HepG2 (cell line): ENCODE results near the gene ZNF148. TPM values are rescaled to one million over a fixed set of nuclear protein-coding genes. Genes with fewer than 3 reads are reported as not detected.

Source experiments
- ATAC-seq: fragments of 200-7000 bp; cut with Tn5 transposase; 3 replicates; pipeline ENCODE4 v1.9.1; 2020; ENCODE audit warnings: mild to moderate bottlenecking, moderate library complexity
- BruUV-seq: library from RNA; stranded (reverse); fragments of 400-500 nt; replicated peaks from 2 replicates; lab custom pipeline; 2021; lab: Mats Ljungman, UMichigan
- CTCF ChIA-PET: fragments of 300-600 bp; formaldehyde crosslinking; extraction: SDS; loops from one replicate; lab custom pipeline; 2021; ENCODE audit warnings: low total read pairs, inconsistent platforms, low intra/inter-chr PET ratio; lab: Yijun Ruan, JAX
- POLR2A ChIA-PET: fragments of 350-600 bp; sonication (Branson Sonifier 250); formaldehyde crosslinking; loops from one replicate; lab custom pipeline; 2020; ENCODE audit warnings: antibody characterized with exemption, inconsistent platforms; lab: Yijun Ruan, JAX
- DNase-seq: peaks from one replicate; pipeline ENCODE4 v3.0.0-alpha.2; 2015; ENCODE audit warnings: low spot score
- FAIRE-seq: peaks from 3 replicates; lab custom pipeline; 2011; peaks lifted over from hg19 to GRCh38; lab: Jason Lieb, UNC
- H2AFZ ChIP-seq: one replicate; pipeline ENCODE4 v1.6.1; 2011; ENCODE audit warnings: low read length, inconsistent platforms
- H3K27ac ChIP-seq: fragments of 300-600 bp; 3 replicates; pipeline ENCODE4 v1.8.0; 2011; ENCODE audit warnings: mixed run types, mild to moderate bottlenecking, mixed read lengths, low read length, inconsistent platforms; ENCODE audit not compliant: insufficient read depth; ENCODE audit errors: extremely low read length
- H3K27me3 ChIP-seq, 2 experiments: fragments of 200-600 bp in 1 of 2; 2 replicates in 1 of 2; 3 replicates in 1 of 2; pipeline versions ENCODE4 v1.6.0 to v1.8.0; 2011; ENCODE audit warnings: low read length in 2 of 2, mild to moderate bottlenecking in 2 of 2, moderate library complexity in 2 of 2, inconsistent platforms in 1 of 2; ENCODE audit not compliant: insufficient read depth in 2 of 2, control insufficient read depth in 1 of 2
- H3K36me3 ChIP-seq, 2 experiments: fragments of 200-600 bp in 1 of 2; replicated peaks in 1 of 2; 2 replicates in 1 of 2; 3 replicates in 1 of 2; pipeline versions ENCODE4 v1.5.1 to v1.8.0; 2011; ENCODE audit warnings: low read length in 2 of 2, inconsistent platforms in 1 of 2; ENCODE audit not compliant: insufficient read depth in 2 of 2, control insufficient read depth in 1 of 2
- H3K4me1 ChIP-seq: 2 replicates; pipeline ENCODE4 v1.5.1; 2012; ENCODE audit warnings: low read length, inconsistent platforms; ENCODE audit not compliant: insufficient read depth
- H3K4me2 ChIP-seq: 2 replicates; pipeline ENCODE4 v1.6.0; 2011; ENCODE audit warnings: low read depth, low read length, inconsistent platforms
- H3K4me3 ChIP-seq, 3 experiments: fragments of 200-600 bp in 1 of 3; sonication (generic), shearing (Covaris generic) in 1 of 3; replicated peaks in 1 of 3; 2 replicates each; pipeline ENCODE4 v1.5.1; 2011 to 2016; ENCODE audit warnings: low read length in 3 of 3, inconsistent platforms in 2 of 3, low read depth in 2 of 3, mild to moderate bottlenecking in 2 of 3, control low read depth in 1 of 3, mixed read lengths in 1 of 3; ENCODE audit not compliant: insufficient read depth in 1 of 3
- H3K79me2 ChIP-seq: one replicate; pipeline ENCODE4 v1.6.1; 2011; ENCODE audit warnings: low read length, inconsistent platforms; ENCODE audit not compliant: insufficient read depth
- H3K9ac ChIP-seq: 2 replicates; pipeline ENCODE4 v1.6.0; 2011; ENCODE audit warnings: mild to moderate bottlenecking, low read depth, low read length, inconsistent platforms; ENCODE audit not compliant: insufficient read depth
- H3K9me3 ChIP-seq: 2 replicates; pipeline ENCODE4 v1.5.1; 2012; ENCODE audit warnings: mild to moderate bottlenecking, low read length
- H4K20me1 ChIP-seq: 2 replicates; pipeline ENCODE4 v1.6.0; 2011; ENCODE audit warnings: inconsistent platforms, mild to moderate bottlenecking, low read length, moderate library complexity; ENCODE audit not compliant: insufficient read depth
- ASH2L ChIP-seq: fragments of 300-600, 200-600 bp; sonication (generic); IDR thresholded peaks from 2 replicates; pipeline ENCODE4 v1.7.0; 2017; ENCODE audit warnings: low read depth, mild to moderate bottlenecking, moderate library complexity, mixed read lengths, low read length; ENCODE audit not compliant: insufficient read length
- CREB1 ChIP-seq, 2 experiments: fragments of 450-650 bp in 1 of 2; IDR thresholded peaks; 2 replicates each; pipeline ENCODE4 v1.6.1; 2016 to 2017; ENCODE audit warnings: control low read depth in 1 of 2, mild to moderate bottlenecking in 1 of 2, missing compliant biosample characterization in 1 of 2, missing genetic modification characterization in 1 of 2
- EEA1 ChIP-seq: sonication (generic); formaldehyde crosslinking; IDR thresholded peaks from 2 replicates; pipeline ENCODE4 v1.5.1; 2020; ENCODE audit warnings: mild to moderate bottlenecking, missing genetic modification reagents, borderline replicate concordance
- NR2F1 ChIP-seq, 2 experiments: fragments of 450-650 bp in 1 of 2; formaldehyde crosslinking in 1 of 2; IDR thresholded peaks; 2 replicates each; pipeline versions ENCODE4 v1.5.0 to v1.6.1; 2016 to 2020; ENCODE audit warnings: mild to moderate bottlenecking in 1 of 2, missing compliant biosample characterization in 1 of 2, missing genetic modification reagents in 1 of 2, moderate library complexity in 1 of 2
- NR2F6 ChIP-seq, 2 experiments: IDR thresholded peaks; 2 replicates each; pipeline ENCODE4 v1.6.1; 2016; ENCODE audit warnings: antibody characterized with exemption in 1 of 2, mild to moderate bottlenecking in 1 of 2
- PHF21A ChIP-seq: sonication (generic); formaldehyde crosslinking; IDR thresholded peaks from 2 replicates; pipeline ENCODE4 v1.5.0; 2020; ENCODE audit warnings: mild to moderate bottlenecking, missing genetic modification reagents
- PPARG ChIP-seq: conservative IDR thresholded peaks from 2 replicates; pipeline ENCODE4 v1.6.1; 2016; ENCODE audit warnings: missing biosample characterization, missing genetic modification reagents
- ZNF121 ChIP-seq: sonication (generic); formaldehyde crosslinking; IDR thresholded peaks from 2 replicates; pipeline ENCODE4 v1.5.0; 2020; ENCODE audit warnings: mild to moderate bottlenecking, missing genetic modification reagents
- ZNF317 ChIP-seq: sonication (generic); formaldehyde crosslinking; IDR thresholded peaks from 2 replicates; pipeline ENCODE4 v1.5.0; 2020; ENCODE audit warnings: mild to moderate bottlenecking, missing genetic modification reagents
- WGBS: methylation state at CpG from one replicate; pipeline ENCODE4 v1.1.6; 2017; ENCODE audit warnings: low lambda C conversion rate; 5-methylcytosine and 5-hydroxymethylcytosine counted together
- in situ Hi-C: cut with HindIII; loops from 2 replicates; pipeline ENCODE4 v1.10.0; 2017; ENCODE audit warnings: low pct_unique_long_range_greater_than_20kb; ENCODE audit not compliant: extremely low pct_ligation_motif_present
- intact Hi-C: fragments of 100-400 bp; cut with micrococcal nuclease; formaldehyde crosslinking; loops from one replicate; pipeline ENCODE4 v1.10.0; 2022; ENCODE audit not compliant: unreplicated experiment
- polyA plus RNA-seq, 8 experiments: library from polyadenylated mRNA; depleted of rRNA in 3 of 8; stranded (reverse) in 7 of 8; unstranded in 1 of 8; fragments of >200 nt; fragmentation: Illumina TruSeq in 4 of 8; extraction: Trizol in 4 of 8; gene quantifications; 2 replicates each; pipeline versions ENCODE4 v1.2.1 to v1.2.3, GENCODE V29; 2011 to 2016; ENCODE audit warnings: low read depth in 4 of 8, missing spikeins in 1 of 8, mixed read lengths in 1 of 8; ENCODE audit not compliant: insufficient read depth in 1 of 8
- total RNA-seq, 5 experiments: library from RNA; depleted of rRNA; stranded (reverse); fragments of >200 nt; fragmentation: Illumina TruSeq; extraction: Trizol; gene quantifications; 2 replicates each; pipeline ENCODE4 v1.2.3, GENCODE V29; 2016; ENCODE audit warnings: low read depth in 1 of 5
- TF ChIP-seq, protein P1 (sequence below): sonication (generic); formaldehyde crosslinking; IDR thresholded peaks from 2 replicates; pipeline ENCODE4 v1.5.0; 2020; ENCODE audit warnings: mild to moderate bottlenecking, missing genetic modification reagents
- TF ChIP-seq, protein P2 (sequence below): sonication (generic); formaldehyde crosslinking; conservative IDR thresholded peaks from 2 replicates; pipeline ENCODE4 v1.4.0; 2020; ENCODE audit warnings: mild to moderate bottlenecking, missing genetic modification reagents, moderate library complexity

Gene ZNF148
- total and polyA plus RNA-seq, 2 of the 13 experiments (the other 11 are each of a cell fraction or from before 2014, with no cell fraction given): 10.6 to 36.1 TPM

DNA sequence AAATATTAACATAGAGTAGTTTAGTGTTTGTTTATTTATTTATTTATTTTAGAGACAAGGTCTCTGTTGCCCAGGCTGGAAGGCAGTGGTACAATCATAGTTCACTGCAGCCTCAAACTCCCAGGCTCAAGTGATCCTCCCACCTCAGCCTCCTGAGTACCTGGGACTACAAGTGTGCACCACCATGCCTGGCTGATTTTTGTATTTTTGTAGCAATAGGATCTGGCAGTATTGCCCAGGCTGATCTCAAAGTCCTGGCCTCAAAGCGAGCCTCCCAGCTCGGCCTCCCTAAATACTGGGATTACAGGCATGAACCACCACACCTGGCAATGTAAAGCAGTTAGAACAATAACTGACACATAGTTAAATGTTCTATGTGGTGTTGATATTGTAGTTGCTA lies 4.4 kb upstream of the ZNF148 start:
- Histone ChIP-seq H3K27me3 (peaks cover 0 to 5% of the 10 kb centered on the region in 2 experiments; a peak in 1 of 5 replicates), H3K9ac (no peak overlapping the region), H2AFZ (no peak overlapping the region), H3K4me2 (no peak overlapping the region), H3K27ac (no peak overlapping the region), H3K4me3 (no peak overlapping the region), H3K36me3 (no peaks in the 10 kb centered on the region), H3K9me3 (no peaks in the 10 kb centered on the region), H4K20me1 (no peaks in the 10 kb centered on the region), H3K79me2 (peaks cover 2% of the 10 kb centered on the region), H3K4me1 (peaks cover 76% of the 10 kb centered on the region)
- WGBS: 92% methylated on average over 2 of the region's 2 CpGs
- BruUV-seq: no TSS peak
- intact Hi-C loops: loop anchor here (5.0 kb wide), 2 partner anchors 58 to 218 kb away; partner anchors contain the start of gene OSBPL11
- TF ChIP-seq ZNF121 (CRISPR knock-in tag) (peak; percentile 66; the same call in 1 of the 2 replicates), EEA1 (no peak)
- TF ChIP-seq, protein P1, sequence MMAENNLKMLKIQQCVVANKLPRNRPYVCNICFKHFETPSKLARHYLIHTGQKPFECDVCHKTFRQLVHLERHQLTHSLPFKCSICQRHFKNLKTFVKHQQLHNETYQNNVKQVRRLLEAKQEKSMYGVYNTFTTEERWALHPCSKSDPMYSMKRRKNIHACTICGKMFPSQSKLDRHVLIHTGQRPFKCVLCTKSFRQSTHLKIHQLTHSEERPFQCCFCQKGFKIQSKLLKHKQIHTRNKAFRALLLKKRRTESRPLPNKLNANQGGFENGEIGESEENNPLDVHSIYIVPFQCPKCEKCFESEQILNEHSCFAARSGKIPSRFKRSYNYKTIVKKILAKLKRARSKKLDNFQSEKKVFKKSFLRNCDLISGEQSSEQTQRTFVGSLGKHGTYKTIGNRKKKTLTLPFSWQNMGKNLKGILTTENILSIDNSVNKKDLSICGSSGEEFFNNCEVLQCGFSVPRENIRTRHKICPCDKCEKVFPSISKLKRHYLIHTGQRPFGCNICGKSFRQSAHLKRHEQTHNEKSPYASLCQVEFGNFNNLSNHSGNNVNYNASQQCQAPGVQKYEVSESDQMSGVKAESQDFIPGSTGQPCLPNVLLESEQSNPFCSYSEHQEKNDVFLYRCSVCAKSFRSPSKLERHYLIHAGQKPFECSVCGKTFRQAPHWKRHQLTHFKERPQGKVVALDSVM (CRISPR knock-in tag): peak; percentile 81
- in situ Hi-C loops: no loop called here
- FAIRE-seq (no peak), ATAC-seq (no peak), DNase-seq (no peak)
- ChIA-PET POLR2A (interaction anchor here (1.5 kb wide), 2 partner anchors 13 to 61 kb away, joined by 3 to 4 read pairs; no protein-coding TSS in a partner anchor), CTCF (no interaction called here)

- no peak overlapping the region for H3K4me3 ChIP-seq
- in situ Hi-C loops: no loop called here
- H3K27ac ChIP-seq: peak overlapping the region; percentile 45
- H3K36me3 ChIP-seq: no peaks in the 10 kb centered on the region
- ATAC-seq (no peak), DNase-seq (peak; percentile 42), FAIRE-seq (no peak)
- no peak overlapping the region for H2AFZ ChIP-seq
- no peaks in the 10 kb centered on the region for H4K20me1 ChIP-seq
- H3K9me3 ChIP-seq: no peaks in the 10 kb centered on the region
- peaks cover 0 to 5% of the 10 kb centered on the region in 2 experiments; a peak in 1 of 5 replicates for H3K27me3 ChIP-seq
- peak overlapping the region; percentile 39 for H3K4me2 ChIP-seq
- ChIA-PET POLR2A (interaction anchor here (0.6 to 1.5 kb wide), 3 partner anchors 13 to 62 kb away, joined by 3 to 4 read pairs (median 3); no protein-coding TSS in a partner anchor), CTCF (no interaction called here)
- H3K4me1 ChIP-seq: peaks cover 72% of the 10 kb centered on the region
- intact Hi-C loops: loop anchor here (5.0 kb wide), 2 partner anchors 59 to 219 kb away; partner anchors contain the start of gene OSBPL11
- 32% methylated on average over 2 of the region's 2 CpGs for WGBS
- peaks cover 9% of the 10 kb centered on the region for H3K79me2 ChIP-seq
- H3K9ac ChIP-seq: peak overlapping the region; percentile 24; the same call in 1 of the 2 replicates
- no TSS peak for BruUV-seq
- peak; percentile 37 for TF ChIP-seq ASH2L
- no peak for TF ChIP-seq ZNF317
- peak; percentile 64 for TF ChIP-seq NR2F6 (IDR thresholded peaks at IDR 0.05)
- TF ChIP-seq NR2F6 (CRISPR knock-in tag; IDR thresholded peaks at IDR 0.05): 0 out of 2 replicates have a peak, but pooled peaks have one; percentile 8
- TF ChIP-seq PHF21A (CRISPR knock-in tag): peak; percentile 33; the same call in 1 of the 2 replicates
- 0 out of 4 replicates have a peak, but pooled peaks of 1 of the 2 experiments have one; percentile 20 for TF ChIP-seq NR2F1 (CRISPR knock-in tag; IDR thresholded peaks at IDR 0.05)
- no peak for TF ChIP-seq CREB1 (IDR thresholded peaks at IDR 0.05)
- TF ChIP-seq CREB1 (CRISPR knock-in tag; IDR thresholded peaks at IDR 0.05): peak; percentile 3; the same call in 1 of the 2 replicates
- TF ChIP-seq PPARG (CRISPR knock-in tag): peak; percentile 97
- TF ChIP-seq, protein P2, sequence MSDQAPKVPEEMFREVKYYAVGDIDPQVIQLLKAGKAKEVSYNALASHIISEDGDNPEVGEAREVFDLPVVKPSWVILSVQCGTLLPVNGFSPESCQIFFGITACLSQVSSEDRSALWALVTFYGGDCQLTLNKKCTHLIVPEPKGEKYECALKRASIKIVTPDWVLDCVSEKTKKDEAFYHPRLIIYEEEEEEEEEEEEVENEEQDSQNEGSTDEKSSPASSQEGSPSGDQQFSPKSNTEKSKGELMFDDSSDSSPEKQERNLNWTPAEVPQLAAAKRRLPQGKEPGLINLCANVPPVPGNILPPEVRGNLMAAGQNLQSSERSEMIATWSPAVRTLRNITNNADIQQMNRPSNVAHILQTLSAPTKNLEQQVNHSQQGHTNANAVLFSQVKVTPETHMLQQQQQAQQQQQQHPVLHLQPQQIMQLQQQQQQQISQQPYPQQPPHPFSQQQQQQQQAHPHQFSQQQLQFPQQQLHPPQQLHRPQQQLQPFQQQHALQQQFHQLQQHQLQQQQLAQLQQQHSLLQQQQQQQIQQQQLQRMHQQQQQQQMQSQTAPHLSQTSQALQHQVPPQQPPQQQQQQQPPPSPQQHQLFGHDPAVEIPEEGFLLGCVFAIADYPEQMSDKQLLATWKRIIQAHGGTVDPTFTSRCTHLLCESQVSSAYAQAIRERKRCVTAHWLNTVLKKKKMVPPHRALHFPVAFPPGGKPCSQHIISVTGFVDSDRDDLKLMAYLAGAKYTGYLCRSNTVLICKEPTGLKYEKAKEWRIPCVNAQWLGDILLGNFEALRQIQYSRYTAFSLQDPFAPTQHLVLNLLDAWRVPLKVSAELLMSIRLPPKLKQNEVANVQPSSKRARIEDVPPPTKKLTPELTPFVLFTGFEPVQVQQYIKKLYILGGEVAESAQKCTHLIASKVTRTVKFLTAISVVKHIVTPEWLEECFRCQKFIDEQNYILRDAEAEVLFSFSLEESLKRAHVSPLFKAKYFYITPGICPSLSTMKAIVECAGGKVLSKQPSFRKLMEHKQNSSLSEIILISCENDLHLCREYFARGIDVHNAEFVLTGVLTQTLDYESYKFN (CRISPR knock-in tag): peak; percentile 56; the same call in 1 of the 2 replicates
These were observed 3.6 kb upstream of the ZNF148 start for GRCh38 chr3:125378762-125379161.
